ENCODE measurements around the gene TMEM208. TPM values are rescaled to one million over a fixed set of nuclear protein-coding genes. Genes with fewer than 3 reads are reported as not detected.
A peak's percentile ranks its signal among the peaks of the same experiment; 100 is the strongest.

TMEM208 gene
- total RNA-seq = 11.5 TPM
- long read RNA-seq, transcript TMEM208-201 (6 exons, 793 nt) = major isoform, 8 of 9 reads
- long read RNA-seq, partial matches to known transcripts = 1 of 9 reads
- long read RNA-seq, other reads (novel, unspliced or antisense) = 0 of 9 reads

DNA sequence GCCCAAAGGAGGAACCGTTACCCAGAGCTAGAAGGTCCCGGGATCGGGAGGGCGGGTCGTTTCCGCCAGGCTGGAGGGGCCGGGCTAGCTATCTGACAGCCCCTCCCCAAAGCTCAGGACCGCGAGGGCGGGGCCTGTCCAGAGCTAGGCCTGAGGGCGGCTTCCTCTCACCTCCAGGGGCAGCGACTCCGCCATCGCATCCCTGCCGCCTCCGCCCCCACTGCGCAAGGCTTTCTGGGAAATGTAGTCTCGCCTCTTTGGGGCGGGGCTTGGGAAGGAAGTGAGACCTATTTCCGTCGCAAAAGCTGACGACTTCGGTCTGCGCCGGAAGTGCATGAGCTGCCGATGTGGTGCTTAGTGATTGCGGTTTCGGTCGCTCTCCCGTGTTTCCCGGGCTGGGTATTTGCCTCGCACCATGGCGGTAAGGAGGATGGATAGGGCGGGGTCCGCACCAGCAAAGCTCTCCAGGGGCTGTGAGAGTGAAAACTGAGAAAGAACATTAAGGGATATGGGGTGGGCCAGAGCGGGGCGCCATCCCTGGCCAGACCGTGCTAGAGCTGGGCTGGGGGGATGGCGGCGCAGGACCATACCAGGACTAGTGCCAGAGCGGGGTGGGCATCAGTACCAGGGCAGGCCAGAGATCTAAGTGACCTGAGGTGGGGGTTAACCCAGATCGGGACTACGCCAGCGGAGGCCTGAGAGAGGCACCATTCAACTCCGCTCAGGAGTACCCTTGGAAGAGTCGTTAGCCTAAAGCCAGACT, at the start of gene TMEM208:
Gene TMEM208 (plus strand): TSS at position 327 of the 763 bp plus-strand sequence. CDS start 89 bp downstream, at position 416.
- peaks cover 38% of the 10 kb centered on the region for H3K4me1 ChIP-seq
- H3K27ac ChIP-seq (replicated peaks) = peak within 1 kb of the TSS; percentile 94
- TF ChIP-seq, protein P1, sequence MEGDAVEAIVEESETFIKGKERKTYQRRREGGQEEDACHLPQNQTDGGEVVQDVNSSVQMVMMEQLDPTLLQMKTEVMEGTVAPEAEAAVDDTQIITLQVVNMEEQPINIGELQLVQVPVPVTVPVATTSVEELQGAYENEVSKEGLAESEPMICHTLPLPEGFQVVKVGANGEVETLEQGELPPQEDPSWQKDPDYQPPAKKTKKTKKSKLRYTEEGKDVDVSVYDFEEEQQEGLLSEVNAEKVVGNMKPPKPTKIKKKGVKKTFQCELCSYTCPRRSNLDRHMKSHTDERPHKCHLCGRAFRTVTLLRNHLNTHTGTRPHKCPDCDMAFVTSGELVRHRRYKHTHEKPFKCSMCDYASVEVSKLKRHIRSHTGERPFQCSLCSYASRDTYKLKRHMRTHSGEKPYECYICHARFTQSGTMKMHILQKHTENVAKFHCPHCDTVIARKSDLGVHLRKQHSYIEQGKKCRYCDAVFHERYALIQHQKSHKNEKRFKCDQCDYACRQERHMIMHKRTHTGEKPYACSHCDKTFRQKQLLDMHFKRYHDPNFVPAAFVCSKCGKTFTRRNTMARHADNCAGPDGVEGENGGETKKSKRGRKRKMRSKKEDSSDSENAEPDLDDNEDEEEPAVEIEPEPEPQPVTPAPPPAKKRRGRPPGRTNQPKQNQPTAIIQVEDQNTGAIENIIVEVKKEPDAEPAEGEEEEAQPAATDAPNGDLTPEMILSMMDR (IDR thresholded peaks at IDR 0.05; ENCODE audit: borderline replicate concordance) = peak; percentile 36
- H3K36me3 ChIP-seq = peaks cover 41% of the 10 kb centered on the region
- intact Hi-C loops (cut with micrococcal nuclease) = no loop called here
- H3K9me3 ChIP-seq (replicated peaks) = no peaks in the 10 kb centered on the region
- H3K4me3 ChIP-seq = peak within 1 kb of the TSS; percentile 99
- peak; percentile 99 for DNase-seq
- H3K27me3 ChIP-seq (ENCODE audit: low read depth) = no peaks in the 10 kb centered on the region

DNA sequence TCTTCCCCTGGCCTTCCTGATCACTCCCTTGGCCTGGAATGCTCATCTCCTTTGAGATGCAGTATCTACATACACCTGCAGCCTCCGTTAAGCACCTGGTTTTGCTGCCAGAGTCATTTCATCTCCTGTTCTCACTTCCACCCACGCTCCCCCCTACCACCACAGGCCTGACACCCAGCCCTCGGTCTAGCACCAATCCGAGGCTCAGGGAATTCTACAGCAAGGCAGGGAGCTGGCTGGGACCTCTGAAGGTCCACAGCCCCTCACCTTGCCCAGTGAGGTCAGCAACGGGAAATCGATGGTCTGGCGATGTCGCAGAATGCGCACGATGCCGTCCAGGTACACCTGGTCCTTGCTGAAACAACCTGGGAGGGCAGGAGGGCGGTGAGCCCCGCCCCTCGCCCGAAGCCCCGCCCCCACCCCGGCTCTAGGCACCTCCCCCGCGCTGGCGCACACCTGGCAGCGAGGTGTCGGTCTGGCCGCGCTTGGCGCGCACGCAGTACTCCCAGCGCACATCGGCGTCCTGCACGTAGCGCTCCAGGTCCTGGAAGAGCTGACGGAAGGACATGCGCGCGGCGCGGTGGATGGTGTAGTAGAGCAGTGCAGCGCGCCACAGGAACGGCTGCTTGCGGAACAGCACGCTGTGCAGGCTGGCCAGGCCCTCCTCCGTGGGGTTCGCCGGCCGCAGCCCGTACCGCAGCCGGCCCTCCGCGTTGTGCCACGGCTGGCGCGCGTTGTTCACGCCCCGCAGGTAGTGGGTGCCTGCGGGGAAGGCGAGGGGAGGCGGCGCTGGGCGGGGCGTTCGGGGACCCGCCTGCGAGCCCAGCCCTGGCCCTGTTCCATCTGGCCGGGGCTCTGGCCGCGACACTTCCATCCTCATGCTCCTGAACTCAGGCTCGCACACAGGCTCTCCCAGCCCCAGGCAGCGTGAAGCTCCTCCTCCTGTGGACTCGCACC, 48.9 kb upstream of the TMEM208 start:
- peak overlapping the region; percentile 68 for H3K4me3 ChIP-seq
- peaks cover 52% of the 10 kb centered on the region for H3K4me1 ChIP-seq
- peak; percentile 60 for DNase-seq
- H3K9me3 ChIP-seq (replicated peaks) = no peaks in the 10 kb centered on the region
- H3K27me3 ChIP-seq (ENCODE audit: low read depth) = no peaks in the 10 kb centered on the region
- intact Hi-C loops (cut with micrococcal nuclease) = no loop called here
- peaks cover 16% of the 10 kb centered on the region for H3K36me3 ChIP-seq
- peak overlapping the region; percentile 76 for H3K27ac ChIP-seq (replicated peaks)
- TF ChIP-seq, protein P1 (IDR thresholded peaks at IDR 0.05; ENCODE audit: borderline replicate concordance) = peak; percentile 35

DNA sequence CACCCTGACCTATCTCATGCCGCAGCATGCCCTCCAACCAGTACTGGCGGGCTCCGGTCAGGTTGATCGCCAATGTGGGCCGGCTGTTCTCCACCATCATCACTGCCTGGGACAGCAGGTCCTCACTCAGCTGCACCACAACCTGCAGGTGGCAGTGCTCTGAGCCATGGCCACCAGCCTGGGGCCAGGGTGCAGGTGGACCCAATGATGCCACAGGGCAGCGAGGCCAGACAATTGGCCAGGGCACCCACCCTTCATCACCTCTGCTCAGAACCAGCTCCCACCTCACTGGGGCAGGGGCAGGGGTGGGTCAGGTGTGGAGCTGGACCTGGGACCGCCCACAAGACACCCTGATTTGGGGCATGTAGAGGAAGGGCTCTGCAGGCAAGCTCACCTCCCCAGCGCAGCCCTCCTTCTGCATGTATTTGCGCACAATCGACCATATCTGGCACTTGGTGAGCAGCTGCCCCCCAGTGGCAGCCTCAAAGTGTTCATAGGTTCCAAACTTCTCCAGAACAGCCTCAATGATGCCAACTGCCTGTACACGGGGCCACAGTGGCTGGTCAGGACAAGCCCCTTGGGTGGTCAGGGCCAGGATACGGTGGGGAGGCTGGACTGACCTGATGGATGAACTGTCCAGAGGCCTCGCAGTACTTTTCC, 47.4 kb upstream of the TMEM208 start:
- Histone ChIP-seq H3K9me3 (replicated peaks) (no peaks in the 10 kb centered on the region), H3K4me3 (no peak overlapping the region), H3K27me3 (ENCODE audit: low read depth) (no peaks in the 10 kb centered on the region), H3K27ac (replicated peaks) (no peak overlapping the region), H3K4me1 (peaks cover 46% of the 10 kb centered on the region), H3K36me3 (peaks cover 16% of the 10 kb centered on the region)
- TF ChIP-seq, protein P1 (IDR thresholded peaks at IDR 0.05; ENCODE audit: borderline replicate concordance) = no peak
- no peak for DNase-seq
- intact Hi-C loops (cut with micrococcal nuclease) = no loop called here

DNA sequence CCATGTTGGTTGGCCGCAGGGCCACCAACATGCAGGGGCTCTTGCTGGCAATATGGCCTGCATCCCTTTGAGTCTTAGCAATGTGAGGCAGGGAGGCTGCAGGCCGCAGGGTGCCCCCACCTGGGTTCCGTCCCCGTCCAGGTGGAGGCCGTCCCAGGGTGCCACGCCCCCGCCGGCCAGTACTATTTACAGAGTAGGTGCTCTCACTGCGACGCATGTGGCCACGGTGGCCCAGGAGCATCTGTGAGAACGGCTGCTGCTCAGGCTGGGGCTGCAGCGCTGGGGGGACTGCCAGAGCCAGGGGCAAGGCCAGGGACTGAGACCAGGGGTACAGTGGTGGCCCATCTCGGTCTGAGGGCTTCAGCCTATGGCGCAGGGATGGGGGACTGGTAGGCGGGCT, 46.8 kb upstream of the TMEM208 start:
- intact Hi-C loops (cut with micrococcal nuclease) = no loop called here
- Histone ChIP-seq H3K27ac (replicated peaks) (no peak overlapping the region), H3K4me1 (peaks cover 46% of the 10 kb centered on the region)

More for the DNA sequence above, 46.8 kb upstream of the TMEM208 start:
- DNase-seq = no peak
- no peaks in the 10 kb centered on the region for H3K9me3 ChIP-seq (replicated peaks)
- H3K27me3 ChIP-seq (ENCODE audit: low read depth) = no peaks in the 10 kb centered on the region
- TF ChIP-seq, protein P1 (IDR thresholded peaks at IDR 0.05; ENCODE audit: borderline replicate concordance) = no peak
- H3K4me3 ChIP-seq = no peak overlapping the region
- peaks cover 12% of the 10 kb centered on the region for H3K36me3 ChIP-seq

Measured in left ventricle myocardium inferior (tissue), 1 donor.